ENCODE data around the gene SLC35G6. TPM values are rescaled to one million over a fixed set of nuclear protein-coding genes. Genes with fewer than 3 reads are reported as not detected.

Gene SLC35G6
- total RNA-seq, 1 donor from 2014 or later, result not detected

- no peak overlapping the region for H3K27ac Mint-ChIP-seq
- H3K4me3 Mint-ChIP-seq, result no peak overlapping the region
- intact Hi-C loops (cut with micrococcal nuclease), result no loop called here
- no peaks in the 10 kb centered on the region for H3K4me1 Mint-ChIP-seq (ENCODE audit: low read depth)
- H3K36me3 Mint-ChIP-seq (ENCODE audit: low read depth), result peaks cover 67% of the 10 kb centered on the region
- H3K9me3 Mint-ChIP-seq, result no peaks in the 10 kb centered on the region
- H3K27me3 Mint-ChIP-seq (ENCODE audit: insufficient read depth), result no peaks in the 10 kb centered on the region
- no peak for DNase-seq (ENCODE audit: low spot score)
Observed at GRCh38 chr17:7508846-7509245, 27.6 kb downstream of the SLC35G6 start.

- Mint-ChIP-seq H3K4me3 (no peak overlapping the region), H3K27me3 (ENCODE audit: insufficient read depth) (no peaks in the 10 kb centered on the region), H3K4me1 (ENCODE audit: low read depth) (no peaks in the 10 kb centered on the region), H3K36me3 (ENCODE audit: low read depth) (peaks cover 63% of the 10 kb centered on the region), H3K9me3 (no peaks in the 10 kb centered on the region), H3K27ac (no peak overlapping the region)
- no peak for DNase-seq (ENCODE audit: low spot score)
- intact Hi-C loops (cut with micrococcal nuclease), result no loop called here
Observed at GRCh38 chr17:7509937-7510336, 28.7 kb downstream of the SLC35G6 start.

GRCh38 chr17:7511108-7511507 lies 29.9 kb downstream of the SLC35G6 start:
- intact Hi-C loops (cut with micrococcal nuclease), result no loop called here
- Mint-ChIP-seq H3K4me3 (no peak overlapping the region), H3K27ac (no peak overlapping the region), H3K27me3 (ENCODE audit: insufficient read depth) (no peaks in the 10 kb centered on the region), H3K4me1 (ENCODE audit: low read depth) (no peaks in the 10 kb centered on the region), H3K9me3 (no peaks in the 10 kb centered on the region), H3K36me3 (ENCODE audit: low read depth) (peaks cover 59% of the 10 kb centered on the region)
- DNase-seq (ENCODE audit: low spot score), result no peak

GRCh38 chr17:7512105-7512504 lies 30.9 kb downstream of the SLC35G6 start:
- Mint-ChIP-seq H3K9me3 (no peaks in the 10 kb centered on the region), H3K27ac (no peak overlapping the region), H3K4me3 (no peak overlapping the region), H3K27me3 (ENCODE audit: insufficient read depth) (no peaks in the 10 kb centered on the region), H3K4me1 (ENCODE audit: low read depth) (no peaks in the 10 kb centered on the region), H3K36me3 (ENCODE audit: low read depth) (peaks cover 52% of the 10 kb centered on the region)
- intact Hi-C loops (cut with micrococcal nuclease), result no loop called here
- DNase-seq (ENCODE audit: low spot score), result no peak

- Mint-ChIP-seq H3K36me3 (ENCODE audit: low read depth) (peaks cover 47% of the 10 kb centered on the region), H3K27me3 (ENCODE audit: insufficient read depth) (no peaks in the 10 kb centered on the region), H3K4me3 (no peak overlapping the region), H3K9me3 (no peaks in the 10 kb centered on the region), H3K4me1 (ENCODE audit: low read depth) (no peaks in the 10 kb centered on the region), H3K27ac (no peak overlapping the region)
- no peak for DNase-seq (ENCODE audit: low spot score)
- intact Hi-C loops (cut with micrococcal nuclease), result no loop called here
Observed at GRCh38 chr17:7512824-7513540, 31.7 kb downstream of the SLC35G6 start.

GRCh38 chr17:7513850-7514419 lies 32.7 kb downstream of the SLC35G6 start:
- no peaks in the 10 kb centered on the region for H3K9me3 Mint-ChIP-seq
- H3K4me1 Mint-ChIP-seq (ENCODE audit: low read depth), result no peaks in the 10 kb centered on the region
- H3K36me3 Mint-ChIP-seq (ENCODE audit: low read depth), result peaks cover 37% of the 10 kb centered on the region
- no peak overlapping the region for H3K27ac Mint-ChIP-seq
- no peak overlapping the region for H3K4me3 Mint-ChIP-seq
- H3K27me3 Mint-ChIP-seq (ENCODE audit: insufficient read depth), result no peaks in the 10 kb centered on the region
- intact Hi-C loops (cut with micrococcal nuclease), result loop anchor here (1.0 kb wide), 1 partner anchor 47 kb away; the partner anchor contains the start of gene SENP3
- no peak for DNase-seq (ENCODE audit: low spot score)

- Mint-ChIP-seq H3K27ac (peak overlapping the region; percentile 40), H3K27me3 (ENCODE audit: insufficient read depth) (no peaks in the 10 kb centered on the region)
- intact Hi-C loops (cut with micrococcal nuclease), result no loop called here
Observed at GRCh38 chr17:7515911-7516610, 34.8 kb downstream of the SLC35G6 start.

GRCh38 chr17:7523033-7523432 lies 41.8 kb downstream of the SLC35G6 start:
- peak; percentile 29 for DNase-seq (ENCODE audit: low spot score)
- Mint-ChIP-seq H3K27ac (no peak overlapping the region), H3K9me3 (peaks cover 10% of the 10 kb centered on the region), H3K4me1 (ENCODE audit: low read depth) (no peaks in the 10 kb centered on the region), H3K27me3 (ENCODE audit: insufficient read depth) (no peaks in the 10 kb centered on the region), H3K4me3 (no peak overlapping the region), H3K36me3 (ENCODE audit: low read depth) (no peaks in the 10 kb centered on the region)
- intact Hi-C loops (cut with micrococcal nuclease), result loop anchor here (1.0 to 2.0 kb wide), 2 partner anchors 38 to 164 kb away; partner anchors contain the start of genes SENP3 and TP53

More at GRCh38 chr17:7515911-7516610, 34.8 kb downstream of the SLC35G6 start:
- Mint-ChIP-seq H3K36me3 (ENCODE audit: low read depth) (peaks cover 24% of the 10 kb centered on the region), H3K4me3 (no peak overlapping the region), H3K4me1 (ENCODE audit: low read depth) (no peaks in the 10 kb centered on the region), H3K9me3 (no peaks in the 10 kb centered on the region)
- no peak for DNase-seq (ENCODE audit: low spot score)

- intact Hi-C loops (cut with micrococcal nuclease), result no loop called here
Observed at GRCh38 chr17:7528842-7529241, 47.6 kb downstream of the SLC35G6 start.

GRCh38 chr17:7530023-7530900 lies 49.0 kb downstream of the SLC35G6 start:
- DNase-seq (ENCODE audit: low spot score), result no peak
- intact Hi-C loops (cut with micrococcal nuclease), result no loop called here
- Mint-ChIP-seq H3K4me3 (no peak overlapping the region), H3K27me3 (ENCODE audit: insufficient read depth) (no peaks in the 10 kb centered on the region), H3K36me3 (ENCODE audit: low read depth) (peaks cover 4% of the 10 kb centered on the region), H3K4me1 (ENCODE audit: low read depth) (no peaks in the 10 kb centered on the region), H3K9me3 (peaks cover 20% of the 10 kb centered on the region), H3K27ac (no peak overlapping the region)

More at GRCh38 chr17:7528842-7529241, 47.6 kb downstream of the SLC35G6 start:
- Mint-ChIP-seq H3K36me3 (ENCODE audit: low read depth) (peaks cover 4% of the 10 kb centered on the region), H3K4me3 (no peak overlapping the region), H3K9me3 (peaks cover 20% of the 10 kb centered on the region), H3K27me3 (ENCODE audit: insufficient read depth) (no peaks in the 10 kb centered on the region), H3K27ac (no peak overlapping the region), H3K4me1 (ENCODE audit: low read depth) (no peaks in the 10 kb centered on the region)
- DNase-seq (ENCODE audit: low spot score), result no peak

Measured in activated T-helper 1 cell treated with anti-CD3 and anti-CD28 coated beads, Interleukin-12 subunit alpha, Interleukin-12 subunit beta, Interleukin-2, Interleukin-4 antibody, amounts not matched to agents 30 ng/mL and 10 ng/mL and 1 ng/mL, durations not matched to agents 14 hours and 24 hours and 36 hours (primary cell).